HT-29 (cell line): ENCODE measurements around the gene FSTL3. TPM values are rescaled to one million over a fixed set of nuclear protein-coding genes. Genes with fewer than 3 reads are reported as not detected.
"Not testable (repeated sequence)": the region's sequence is repeated elsewhere in the genome, so short reads cannot be mapped to it uniquely, and the experiment has no call there.

Experiments
- DNase-seq: peaks from one replicate; pipeline ENCODE4 v3.0.0-alpha.2; 2015; ENCODE audit warnings: low spot score
- total RNA-seq: library from RNA; depleted of rRNA; stranded (reverse); fragments of >200 nt; shearing (Covaris generic); gene quantifications from 2 replicates; pipeline ENCODE4 v1.2.3, GENCODE V29; 2014

The FSTL3 gene
- total RNA-seq, 1 experiment from 2014 or later = 8.9 TPM

GRCh38 chr19:661427-662196 is 14.6 kb upstream of the FSTL3 start:
- DNase-seq = no peak

GRCh38 chr19:662207-662961 is 13.8 kb upstream of the FSTL3 start:
- peak; percentile 38 for DNase-seq

- DNase-seq = peak; percentile 81
Measured at GRCh38 chr19:662962-663681, 13.1 kb upstream of the FSTL3 start, which contains the start of gene RNF126. Gene RNF126, minus strand, starts transcription at chr19:663214. Its CDS starts 93 bp downstream, at chr19:663121.

- no peak for DNase-seq
Measured at GRCh38 chr19:663682-664117, 12.5 kb upstream of the FSTL3 start.

- peak; percentile 71 for DNase-seq
Measured at GRCh38 chr19:664913-665443, 11.2 kb upstream of the FSTL3 start.

- DNase-seq = not testable (repeated sequence)
Measured at GRCh38 chr19:666985-667573, 9.1 kb upstream of the FSTL3 start.

GRCh38 chr19:668675-669434 is 7.3 kb upstream of the FSTL3 start:
- DNase-seq = not testable (repeated sequence)

GRCh38 chr19:670609-671075 is 5.5 kb upstream of the FSTL3 start:
- DNase-seq = no peak

- no peak for DNase-seq
Measured at GRCh38 chr19:674282-675151, 1.7 kb upstream of the FSTL3 start.

- DNase-seq = no peak
Measured at GRCh38 chr19:676007-676338, 219 bp upstream of the FSTL3 start.

GRCh38 chr19:677201-677600 is 1.0 kb downstream of the FSTL3 start:
- no peak for DNase-seq

- DNase-seq = peak; percentile 19
Measured at GRCh38 chr19:677601-678436, 1.6 kb downstream of the FSTL3 start.

GRCh38 chr19:678791-679388 is 2.7 kb downstream of the FSTL3 start:
- DNase-seq = no peak

GRCh38 chr19:679418-680286 is 3.5 kb downstream of the FSTL3 start:
- no peak for DNase-seq

GRCh38 chr19:680287-681028 is 4.3 kb downstream of the FSTL3 start:
- DNase-seq = peak; percentile 89
